ENCODE measurements around the gene LPP.

- TF ChIP-seq CTCF (IDR thresholded peaks at IDR 0.05) (no peak), EP300 (IDR thresholded peaks at IDR 0.05) (no peak), POLR2AphosphoS5 (IDR thresholded peaks at IDR 0.05) (no peak)
Observed at GRCh38 chr3:188807006-188807405, 653.0 kb downstream of the LPP start.

Data from stomach (tissue), 4 donors.